GM23338 (cell line): ENCODE results near the gene CHCHD3. TPM values are rescaled to one million over a fixed set of nuclear protein-coding genes. Genes with fewer than 3 reads are reported as not detected.

Source experiments
- ATAC-seq: fragments of 200-7000 bp; cut with Tn5 transposase; 3 replicates; pipeline ENCODE4 v1.9.1; 2020
- DNase-seq: peaks from one replicate; pipeline ENCODE4 v3.0.0-alpha.2; 2015; ENCODE audit warnings: low spot score
- H2AFZ ChIP-seq: fragments of 200-600 bp; sonication (generic); 2 replicates; pipeline ENCODE4 v1.8.0; 2016; ENCODE audit warnings: antibody characterized with exemption, mild to moderate bottlenecking, moderate library complexity
- H3F3A ChIP-seq: fragments of 200-600 bp; sonication (generic); replicated peaks from 2 replicates; pipeline ENCODE4 v1.8.0; 2017; ENCODE audit warnings: antibody characterized with exemption, mixed run types, low read depth
- H3K27ac ChIP-seq: fragments of 200-600 bp; sonication (generic); 2 replicates; pipeline ENCODE4 v1.6.1; 2016; ENCODE audit warnings: low read depth
- H3K27me3 ChIP-seq: fragments of 200-600 bp; sonication (generic); 2 replicates; pipeline ENCODE4 v1.8.0; 2016; ENCODE audit warnings: mild to moderate bottlenecking, mixed run types, moderate library complexity; ENCODE audit not compliant: insufficient read depth
- H3K36me3 ChIP-seq: fragments of 200-600 bp; sonication (generic); 2 replicates; pipeline ENCODE4 v1.8.0; 2016; ENCODE audit warnings: mild to moderate bottlenecking; ENCODE audit not compliant: insufficient read depth
- H3K4me1 ChIP-seq: fragments of 200-600 bp; sonication (generic); 2 replicates; pipeline ENCODE4 v1.8.0; 2016; ENCODE audit warnings: mild to moderate bottlenecking, moderate library complexity; ENCODE audit not compliant: insufficient read depth
- H3K4me2 ChIP-seq: fragments of 200-600 bp; sonication (generic); 2 replicates; pipeline ENCODE4 v1.7.1; 2017; ENCODE audit warnings: mixed run types
- H3K4me3 ChIP-seq: fragments of 200-600 bp; sonication (generic); 2 replicates; pipeline ENCODE4 v1.6.1; 2016; ENCODE audit warnings: mixed run types
- H3K79me2 ChIP-seq: fragments of 200-600 bp; sonication (generic); replicated peaks from 2 replicates; pipeline ENCODE4 v1.8.0; 2017; ENCODE audit warnings: mild to moderate bottlenecking; ENCODE audit not compliant: insufficient read depth
- H3K9me2 ChIP-seq: fragments of 200-600 bp; sonication (generic); 2 replicates; pipeline ENCODE4 v1.8.0; 2017; ENCODE audit not compliant: insufficient read depth
- H4K20me1 ChIP-seq: fragments of 200-600 bp; sonication (generic); replicated peaks from 2 replicates; pipeline ENCODE4 v1.8.0; 2017; ENCODE audit warnings: mild to moderate bottlenecking; ENCODE audit not compliant: insufficient read depth
- H3K27ac Mint-ChIP-seq: 2 replicates; pipeline ENCODE4 v1.8.0; 2020; ENCODE audit warnings: inconsistent platforms, mild to moderate bottlenecking, moderate library complexity, mixed read lengths
- H3K27me3 Mint-ChIP-seq: 3 replicates; pipeline ENCODE4 v1.8.0; 2022; ENCODE audit warnings: low read depth, mild to moderate bottlenecking, moderate library complexity, mixed read lengths, inconsistent platforms; ENCODE audit not compliant: insufficient read depth, poor library complexity
- H3K36me3 Mint-ChIP-seq: 3 replicates; pipeline ENCODE4 v1.8.0; 2021; ENCODE audit warnings: low read depth, mild to moderate bottlenecking, inconsistent platforms, moderate library complexity, mixed read lengths
- H3K4me1 Mint-ChIP-seq: 3 replicates; pipeline ENCODE4 v1.8.0; 2020; ENCODE audit warnings: mild to moderate bottlenecking, inconsistent platforms, mixed read lengths
- H3K4me3 Mint-ChIP-seq: 3 replicates; pipeline ENCODE4 v1.8.0; 2021; ENCODE audit warnings: moderate library complexity, mild to moderate bottlenecking, inconsistent platforms, mixed read lengths
- H3K9me3 Mint-ChIP-seq: 3 replicates; pipeline ENCODE4 v1.8.0; 2020; ENCODE audit warnings: moderate library complexity, mild to moderate bottlenecking, inconsistent platforms, mixed read lengths
- ETS1 ChIP-seq: IDR thresholded peaks from 2 replicates; pipeline ENCODE4 v1.6.1; 2016; ENCODE audit warnings: antibody characterized with exemption
- EZH2 ChIP-seq: fragments of 200-600 bp; sonication (generic); IDR thresholded peaks from one replicate; pipeline ENCODE4 v1.8.0; 2017; ENCODE audit warnings: antibody characterized with exemption, mild to moderate bottlenecking, low read depth; ENCODE audit not compliant: unreplicated experiment
- EZH2phosphoT487 ChIP-seq: fragments of 200-600 bp; sonication (generic); IDR thresholded peaks from one replicate; pipeline ENCODE4 v1.8.1; 2018; ENCODE audit warnings: antibody characterized with exemption; ENCODE audit not compliant: unreplicated experiment
- NANOG ChIP-seq: IDR thresholded peaks from 2 replicates; pipeline ENCODE4 v1.6.1; 2016; ENCODE audit warnings: antibody characterized with exemption, borderline replicate concordance
- POLR2AphosphoS5 ChIP-seq: IDR thresholded peaks from 2 replicates; pipeline ENCODE4 v1.6.1; 2016; ENCODE audit warnings: antibody characterized with exemption, low read depth
- ZNF462 ChIP-seq: fragments of 250-450 bp; sonication (Bioruptor Pico); IDR thresholded peaks from 2 replicates; pipeline ENCODE4 v1.5.0; 2020; ENCODE audit warnings: mild to moderate bottlenecking, moderate library complexity
- polyA plus RNA-seq: library from polyadenylated mRNA; unstranded; fragments of >200 nt; fragmentation: Nextera tagmentation; extraction: Ambion mirVana; gene quantifications from 2 replicates; pipeline ENCODE4 v1.2.1, GENCODE V29; 2016
- total RNA-seq: library from RNA; depleted of rRNA; stranded (reverse); fragments of >200 nt; shearing (Covaris generic); gene quantifications from 2 replicates; pipeline ENCODE4 v1.2.3, GENCODE V29; 2014

CHCHD3 gene
- total and polyA plus RNA-seq, 2 experiments from 2014 or later: 107 to 131 TPM

GRCh38 chr7:132739271-132739955 is 342.5 kb downstream of the CHCHD3 start:
- Mint-ChIP-seq H3K4me3 (no peak overlapping the region), H3K9me3 (peaks cover 11% of the 10 kb centered on the region; the same call in 2 of the 3 replicates), H3K36me3 (peaks cover 6% of the 10 kb centered on the region), H3K27me3 (peaks cover 3% of the 10 kb centered on the region), H3K4me1 (no peaks in the 10 kb centered on the region; the same call in 2 of the 3 replicates), H3K27ac (no peak overlapping the region)
- Histone ChIP-seq H2AFZ (no peak overlapping the region), H3K4me3 (no peak overlapping the region), H3F3A (no peaks in the 10 kb centered on the region), H4K20me1 (no peaks in the 10 kb centered on the region), H3K27me3 (no peaks in the 10 kb centered on the region), H3K79me2 (no peaks in the 10 kb centered on the region), H3K9me2 (0 out of 2 replicates have a peak, but pooled peaks cover 2% of the 10 kb centered on the region), H3K27ac (no peak overlapping the region), H3K4me1 (no peaks in the 10 kb centered on the region), H3K4me2 (no peak overlapping the region), H3K36me3 (no peaks in the 10 kb centered on the region)
- ATAC-seq (no peak), DNase-seq (no peak)
- no peak for TF ChIP-seq POLR2AphosphoS5
- no peak for TF ChIP-seq ETS1
- TF ChIP-seq NANOG: no peak
- no peak for TF ChIP-seq EZH2phosphoT487
- no peak for TF ChIP-seq EZH2
- TF ChIP-seq ZNF462 (CRISPR knock-in tag): no peak
